Measurements from ENCODE around the gene ISCA2. TPM values are rescaled to one million over a fixed set of nuclear protein-coding genes. Genes with fewer than 3 reads are reported as not detected.

ISCA2 gene
- total RNA-seq, 1 donor, result 8.7 TPM

DNA sequence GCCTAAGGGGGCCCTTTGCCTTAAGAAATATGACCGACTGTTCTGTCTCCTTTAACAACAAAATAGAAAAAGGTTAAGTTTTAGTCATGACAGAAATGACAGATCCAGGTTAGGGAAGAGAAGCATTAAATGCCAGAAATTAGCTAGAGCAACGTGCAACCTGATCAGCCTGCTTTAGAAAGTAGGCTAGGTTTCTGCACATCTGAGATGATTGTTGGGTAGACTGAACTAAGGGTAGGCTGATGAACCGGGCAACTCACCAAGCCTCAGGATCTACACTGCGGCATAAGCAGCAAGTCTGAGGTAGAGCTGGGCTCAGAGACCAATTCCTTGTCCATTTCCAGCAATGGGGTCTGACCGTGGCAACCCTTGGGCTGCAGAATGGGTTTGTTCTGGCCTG, 29.9 kb upstream of the ISCA2 start:
- Histone ChIP-seq H3K27ac (ENCODE audit: low read depth, low read length) (no peak overlapping the region), H3K4me1 (ENCODE audit: insufficient read depth, low read length) (peaks cover 3% of the 10 kb centered on the region), H3K4me3 (ENCODE audit: insufficient read depth, low read length) (no peak overlapping the region), H3K27me3 (ENCODE audit: insufficient read depth, low read length) (peaks cover 26% of the 10 kb centered on the region), H2AFZ (ENCODE audit: low read length) (no peak overlapping the region), H3K4me2 (ENCODE audit: insufficient read depth, low read length) (no peak overlapping the region), H4K20me1 (ENCODE audit: insufficient read depth, low read length) (no peaks in the 10 kb centered on the region), H3K79me2 (ENCODE audit: insufficient read depth, low read length) (no peaks in the 10 kb centered on the region), H3K36me3 (ENCODE audit: insufficient read depth, low read length) (no peaks in the 10 kb centered on the region), H3K9me3 (ENCODE audit: low read depth, low read length) (no peaks in the 10 kb centered on the region)
- DNase-seq (ENCODE audit: insufficient read length, low spot score, missing footprints), result no peak
- TF ChIP-seq CTCF (IDR thresholded peaks at IDR 0.05; ENCODE audit: extremely low read depth, low read depth, low read length), result no peak

DNA sequence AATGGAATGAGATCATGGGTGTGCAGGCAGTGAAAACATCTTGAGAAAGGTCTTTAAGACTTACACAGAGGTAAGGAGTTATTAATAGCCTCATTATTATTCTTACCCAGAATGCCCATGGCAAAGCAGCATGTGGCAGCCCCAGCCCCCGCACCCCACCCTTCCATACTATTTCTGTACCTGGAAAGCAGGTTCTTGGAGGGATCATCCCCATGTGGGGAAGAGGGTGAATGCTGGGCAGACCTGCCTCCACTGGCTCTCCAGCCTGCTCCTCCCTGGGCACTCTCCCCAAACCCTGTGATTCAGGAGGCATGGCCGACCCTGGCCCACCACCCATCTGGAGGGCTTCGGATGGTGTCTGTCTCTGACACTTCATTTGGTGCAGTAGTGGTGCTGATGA, 28.8 kb upstream of the ISCA2 start:
- no peak for DNase-seq (ENCODE audit: insufficient read length, low spot score, missing footprints)
- no peak overlapping the region for H3K4me3 ChIP-seq (ENCODE audit: insufficient read depth, low read length)
- H3K4me1 ChIP-seq (ENCODE audit: insufficient read depth, low read length), result peaks cover 2% of the 10 kb centered on the region
- no peak overlapping the region for H2AFZ ChIP-seq (ENCODE audit: low read length)
- H3K4me2 ChIP-seq (ENCODE audit: insufficient read depth, low read length), result no peak overlapping the region
- no peak for TF ChIP-seq CTCF (IDR thresholded peaks at IDR 0.05; ENCODE audit: extremely low read depth, low read depth, low read length)
- H3K27ac ChIP-seq (ENCODE audit: low read depth, low read length), result no peak overlapping the region
- H3K27me3 ChIP-seq (ENCODE audit: insufficient read depth, low read length), result peaks cover 22% of the 10 kb centered on the region
- H3K36me3 ChIP-seq (ENCODE audit: insufficient read depth, low read length), result no peaks in the 10 kb centered on the region
- H3K9me3 ChIP-seq (ENCODE audit: low read depth, low read length), result no peaks in the 10 kb centered on the region
- no peaks in the 10 kb centered on the region for H4K20me1 ChIP-seq (ENCODE audit: insufficient read depth, low read length)
- H3K79me2 ChIP-seq (ENCODE audit: insufficient read depth, low read length), result no peaks in the 10 kb centered on the region

DNA sequence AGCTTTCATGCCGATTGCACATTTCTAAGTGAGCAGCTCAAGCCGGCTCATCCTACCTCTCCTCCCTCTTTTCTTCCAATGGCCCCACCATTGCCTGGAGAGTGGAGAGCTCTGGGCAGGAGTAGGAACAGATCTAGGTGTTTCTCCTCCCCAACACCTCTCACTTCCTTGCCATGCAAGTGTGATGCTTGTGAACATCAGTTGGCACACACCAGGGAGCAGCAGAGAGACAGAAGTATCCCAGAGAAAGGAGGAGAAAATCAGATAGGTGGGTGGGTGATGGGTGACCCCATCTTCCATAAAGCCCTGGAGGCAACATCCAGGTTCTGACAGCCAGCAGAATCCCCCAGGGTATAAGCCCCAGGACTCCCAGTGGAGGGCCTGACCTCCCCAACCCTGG, 28.2 kb upstream of the ISCA2 start:
- Histone ChIP-seq H4K20me1 (ENCODE audit: insufficient read depth, low read length) (no peaks in the 10 kb centered on the region), H3K4me1 (ENCODE audit: insufficient read depth, low read length) (no peaks in the 10 kb centered on the region), H3K4me3 (ENCODE audit: insufficient read depth, low read length) (no peak overlapping the region), H2AFZ (ENCODE audit: low read length) (no peak overlapping the region), H3K27ac (ENCODE audit: low read depth, low read length) (no peak overlapping the region), H3K4me2 (ENCODE audit: insufficient read depth, low read length) (no peak overlapping the region), H3K36me3 (ENCODE audit: insufficient read depth, low read length) (no peaks in the 10 kb centered on the region), H3K27me3 (ENCODE audit: insufficient read depth, low read length) (peaks cover 22% of the 10 kb centered on the region), H3K79me2 (ENCODE audit: insufficient read depth, low read length) (no peaks in the 10 kb centered on the region), H3K9me3 (ENCODE audit: low read depth, low read length) (no peaks in the 10 kb centered on the region)
- DNase-seq (ENCODE audit: insufficient read length, low spot score, missing footprints), result no peak
- TF ChIP-seq CTCF (IDR thresholded peaks at IDR 0.05; ENCODE audit: extremely low read depth, low read depth, low read length), result no peak

DNA sequence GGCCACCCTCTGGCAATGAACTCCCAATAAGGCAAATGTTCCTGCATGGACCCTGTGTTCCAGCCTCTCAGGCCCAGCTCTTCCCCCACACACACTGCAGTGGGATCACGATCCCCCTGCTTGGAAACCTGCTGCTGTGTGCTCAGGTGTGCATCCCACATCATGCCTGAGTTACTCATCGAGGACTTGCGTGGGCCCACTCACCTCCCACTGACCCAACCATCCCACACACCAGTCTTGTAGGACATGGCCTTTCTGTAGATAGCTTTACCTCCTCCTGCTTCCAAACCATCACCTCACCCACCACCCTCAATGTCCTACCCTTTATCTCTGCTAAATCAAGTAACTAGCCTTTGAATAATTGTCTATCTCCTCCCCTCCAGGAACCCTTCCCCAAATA, 25.1 kb upstream of the ISCA2 start:
- no peak overlapping the region for H2AFZ ChIP-seq (ENCODE audit: low read length)
- H4K20me1 ChIP-seq (ENCODE audit: insufficient read depth, low read length), result no peaks in the 10 kb centered on the region
- no peaks in the 10 kb centered on the region for H3K79me2 ChIP-seq (ENCODE audit: insufficient read depth, low read length)
- H3K9me3 ChIP-seq (ENCODE audit: low read depth, low read length), result no peaks in the 10 kb centered on the region
- H3K27ac ChIP-seq (ENCODE audit: low read depth, low read length), result no peak overlapping the region
- H3K4me2 ChIP-seq (ENCODE audit: insufficient read depth, low read length), result no peak overlapping the region
- H3K36me3 ChIP-seq (ENCODE audit: insufficient read depth, low read length), result no peaks in the 10 kb centered on the region
- H3K27me3 ChIP-seq (ENCODE audit: insufficient read depth, low read length), result peaks cover 9% of the 10 kb centered on the region
- DNase-seq (ENCODE audit: insufficient read length, low spot score, missing footprints), result no peak
- no peaks in the 10 kb centered on the region for H3K4me1 ChIP-seq (ENCODE audit: insufficient read depth, low read length)
- no peak for TF ChIP-seq CTCF (IDR thresholded peaks at IDR 0.05; ENCODE audit: extremely low read depth, low read depth, low read length)
- no peak overlapping the region for H3K4me3 ChIP-seq (ENCODE audit: insufficient read depth, low read length)

Measured in osteoblast (primary cell).